HTERT RPE-1 (cell line): ENCODE data around the gene NR4A1.

Source experiments
- in situ Hi-C: fragments of 300-500 bp; cut with MboI; formaldehyde crosslinking; loops from 4 replicates; pipeline ENCODE4 v1.14.3; 2020; ENCODE audit warnings: low sequenced_read_pairs

The NR4A1 gene

GRCh38 chr12:52057638-52058576 is 6.7 kb downstream of the NR4A1 start:
- in situ Hi-C loops, result no loop called here

GRCh38 chr12:52058631-52059361 is 7.6 kb downstream of the NR4A1 start:
- in situ Hi-C loops, result no loop called here

- in situ Hi-C loops, result no loop called here
Measured at GRCh38 chr12:52059582-52060497, 8.6 kb downstream of the NR4A1 start.

GRCh38 chr12:52060498-52061177 is 9.4 kb downstream of the NR4A1 start:
- in situ Hi-C loops, result no loop called here

- in situ Hi-C loops, result no loop called here
Measured at GRCh38 chr12:52061470-52062166, 10.4 kb downstream of the NR4A1 start.

- in situ Hi-C loops, result no loop called here
Measured at GRCh38 chr12:52062167-52063081, 11.2 kb downstream of the NR4A1 start.

GRCh38 chr12:52063082-52063924 is 12.1 kb downstream of the NR4A1 start:
- in situ Hi-C loops, result no loop called here

GRCh38 chr12:52063981-52064649 is 12.9 kb downstream of the NR4A1 start:
- in situ Hi-C loops, result no loop called here

GRCh38 chr12:52066346-52067080 is 15.3 kb downstream of the NR4A1 start:
- in situ Hi-C loops, result no loop called here

GRCh38 chr12:52067081-52067374 is 15.8 kb downstream of the NR4A1 start:
- in situ Hi-C loops, result no loop called here

GRCh38 chr12:52069327-52070184 is 18.3 kb downstream of the NR4A1 start, which contains the start of gene ATG101:
ATG101 (plus strand) TSS chr12:52069978; CDS start chr12:52073651, 3,673 bp downstream.
- in situ Hi-C loops, result no loop called here

- in situ Hi-C loops, result no loop called here
Measured at GRCh38 chr12:52070185-52070925, 19.1 kb downstream of the NR4A1 start.

GRCh38 chr12:52073531-52074381 is 22.5 kb downstream of the NR4A1 start:
- in situ Hi-C loops, result no loop called here
